Measurements from ENCODE around the gene TAC3. TPM values are rescaled to one million over a fixed set of nuclear protein-coding genes. Genes with fewer than 3 reads are reported as not detected.
A peak's percentile ranks its signal among the peaks of the same experiment; 100 is the strongest.

Gene TAC3
- total and polyA plus RNA-seq, 2 experiments from 2014 or later = 13.0 to 113 TPM

- H3K36me3 ChIP-seq (replicated peaks; ENCODE audit: insufficient read depth, low read depth) = no peaks in the 10 kb centered on the region
- no peaks in the 10 kb centered on the region for H3K27me3 ChIP-seq
- H3K4me2 ChIP-seq = no peak overlapping the region
- no peak for TF ChIP-seq CTCF (IDR thresholded peaks at IDR 0.05; ENCODE audit: poor library complexity)
- DNase-seq (ENCODE audit: low spot score) = no peak
- H2AFZ ChIP-seq = no peak overlapping the region
- H3K79me2 ChIP-seq = no peaks in the 10 kb centered on the region
- 76% methylated on average over 6 of the region's 7 CpGs for WGBS (ENCODE audit: low lambda C conversion rate, missing lambda C conversion rate)
- no peaks in the 10 kb centered on the region for H3K9me2 ChIP-seq (replicated peaks; ENCODE audit: insufficient read depth)
- H3K4me1 ChIP-seq (ENCODE audit: insufficient read depth) = peaks cover 4% of the 10 kb centered on the region
- H3K4me3 ChIP-seq = no peak overlapping the region
- no peak overlapping the region for H3K27ac ChIP-seq
- no peaks in the 10 kb centered on the region for H4K20me1 ChIP-seq (ENCODE audit: insufficient read depth, poor library complexity, severe bottlenecking)
- no peaks in the 10 kb centered on the region for H3K9me3 ChIP-seq (ENCODE audit: low read depth)
These were observed 25.5 kb downstream of the TAC3 start for GRCh38 chr12:56990648-56991318.

- no peak overlapping the region for H2AFZ ChIP-seq
- H3K27me3 ChIP-seq = no peaks in the 10 kb centered on the region
- no peaks in the 10 kb centered on the region for H4K20me1 ChIP-seq (ENCODE audit: insufficient read depth, poor library complexity, severe bottlenecking)
- no peaks in the 10 kb centered on the region for H3K79me2 ChIP-seq
- TF ChIP-seq EZH2phosphoT487 (IDR thresholded peaks at IDR 0.05; ENCODE audit: low read depth, severe bottlenecking, unreplicated experiment) = no peak
- no peak for TF ChIP-seq CTCF (IDR thresholded peaks at IDR 0.05; ENCODE audit: poor library complexity)
- TF ChIP-seq EZH2 (IDR thresholded peaks at IDR 0.05; ENCODE audit: borderline replicate concordance) = no peak
- no peak overlapping the region for H3K4me3 ChIP-seq
- no peak overlapping the region for H3K27ac ChIP-seq
- no peak overlapping the region for H3K4me2 ChIP-seq
- H3K36me3 ChIP-seq (replicated peaks; ENCODE audit: insufficient read depth, low read depth) = no peaks in the 10 kb centered on the region
- H3K4me1 ChIP-seq (ENCODE audit: insufficient read depth) = peaks cover 4% of the 10 kb centered on the region
- no peaks in the 10 kb centered on the region for H3K9me2 ChIP-seq (replicated peaks; ENCODE audit: insufficient read depth)
- WGBS (ENCODE audit: low lambda C conversion rate, missing lambda C conversion rate) = 83% methylated on average over 7 of the region's 7 CpGs
- no peaks in the 10 kb centered on the region for H3K9me3 ChIP-seq (ENCODE audit: low read depth)
- no peak for DNase-seq (ENCODE audit: low spot score)
These were observed 26.3 kb downstream of the TAC3 start for GRCh38 chr12:56989861-56990610.

- peak; percentile 63 for DNase-seq (ENCODE audit: low spot score)
- no peaks in the 10 kb centered on the region for H3K79me2 ChIP-seq
- no peaks in the 10 kb centered on the region for H3K9me3 ChIP-seq (ENCODE audit: low read depth)
- no peak overlapping the region for H3K27ac ChIP-seq
- TF ChIP-seq EZH2phosphoT487 (IDR thresholded peaks at IDR 0.05; ENCODE audit: low read depth, severe bottlenecking, unreplicated experiment) (no peak), CTCF (IDR thresholded peaks at IDR 0.05; ENCODE audit: poor library complexity) (no peak), EZH2 (IDR thresholded peaks at IDR 0.05; ENCODE audit: borderline replicate concordance) (no peak)
- H3K36me3 ChIP-seq (replicated peaks; ENCODE audit: insufficient read depth, low read depth) = no peaks in the 10 kb centered on the region
- no peaks in the 10 kb centered on the region for H4K20me1 ChIP-seq (ENCODE audit: insufficient read depth, poor library complexity, severe bottlenecking)
- peaks cover 4% of the 10 kb centered on the region for H3K4me1 ChIP-seq (ENCODE audit: insufficient read depth)
- H3K4me3 ChIP-seq = no peak overlapping the region
- peak overlapping the region; percentile 28 for H3K4me2 ChIP-seq
- WGBS (ENCODE audit: low lambda C conversion rate, missing lambda C conversion rate) = 49% methylated on average over 5 of the region's 5 CpGs
- H3K9me2 ChIP-seq (replicated peaks; ENCODE audit: insufficient read depth) = no peaks in the 10 kb centered on the region
- no peak overlapping the region for H2AFZ ChIP-seq
- no peaks in the 10 kb centered on the region for H3K27me3 ChIP-seq
These were observed 28.1 kb downstream of the TAC3 start for GRCh38 chr12:56988207-56988739.

Measured in hepatocyte (in vitro differentiated cells).